ENCODE data around the gene RASSF1.
A peak's percentile ranks its signal among the peaks of the same experiment; 100 is the strongest.

Gene RASSF1

DNA sequence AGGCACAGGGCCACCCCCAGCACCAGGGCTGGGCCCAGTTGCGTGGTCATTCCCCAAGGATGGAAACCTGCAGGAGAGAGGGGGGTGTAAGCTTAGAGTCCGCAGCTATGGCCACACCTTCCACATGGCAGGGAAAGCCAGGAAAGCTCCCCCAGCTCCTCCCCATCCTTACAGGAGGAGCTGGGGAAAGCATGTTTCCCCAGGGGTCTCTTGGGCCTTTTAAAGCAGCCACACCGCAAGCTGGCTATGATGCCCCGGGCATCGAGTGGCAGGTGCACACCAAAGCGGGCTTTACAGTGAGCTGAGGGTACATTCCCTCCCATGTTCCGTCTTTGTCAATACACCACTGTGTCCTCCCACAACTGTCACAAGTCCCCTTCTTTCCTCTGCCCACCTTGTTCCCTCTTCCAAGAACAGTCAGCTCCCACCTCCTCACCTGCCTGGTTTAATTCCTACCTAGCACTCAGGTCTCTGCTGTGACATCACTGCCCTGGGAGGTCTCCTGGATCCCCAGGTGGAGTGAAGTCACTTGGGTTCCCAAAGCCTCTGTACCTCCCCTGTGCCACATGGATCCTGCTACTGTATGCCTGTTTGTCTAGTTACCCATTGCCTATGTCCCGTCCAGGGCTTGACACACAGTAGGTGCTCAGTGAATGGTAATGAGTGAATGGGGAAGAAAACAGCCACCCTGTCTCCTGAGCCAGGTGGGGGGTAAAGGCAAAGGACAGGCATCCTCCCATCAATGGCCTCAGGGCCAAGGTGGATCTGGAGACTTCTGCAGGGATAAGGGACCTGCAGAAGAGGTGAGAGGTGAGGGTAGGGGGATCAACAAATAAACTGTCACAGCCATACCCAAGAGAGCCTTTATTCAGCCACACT is 44.8 kb downstream of the RASSF1 start:
- Histone ChIP-seq H3K27me3 (replicated peaks; ENCODE audit: control insufficient read depth, insufficient read depth, low read length, poor library complexity, severe bottlenecking) (no peaks in the 10 kb centered on the region), H3K36me3 (ENCODE audit: control insufficient read depth, insufficient read depth, low read length) (no peaks in the 10 kb centered on the region), H3K27ac (ENCODE audit: insufficient read depth, low read length, poor library complexity, severe bottlenecking) (no peak overlapping the region), H3K4me1 (ENCODE audit: control insufficient read depth, insufficient read depth, low read length, poor library complexity, severe bottlenecking) (peaks cover 38% of the 10 kb centered on the region), H3K9me3 (ENCODE audit: control insufficient read depth, low read length) (no peaks in the 10 kb centered on the region), H3K4me3 (ENCODE audit: insufficient read depth, low read depth, low read length, poor library complexity, severe bottlenecking) (no peak overlapping the region)
- DNase-seq = no peak

DNA sequence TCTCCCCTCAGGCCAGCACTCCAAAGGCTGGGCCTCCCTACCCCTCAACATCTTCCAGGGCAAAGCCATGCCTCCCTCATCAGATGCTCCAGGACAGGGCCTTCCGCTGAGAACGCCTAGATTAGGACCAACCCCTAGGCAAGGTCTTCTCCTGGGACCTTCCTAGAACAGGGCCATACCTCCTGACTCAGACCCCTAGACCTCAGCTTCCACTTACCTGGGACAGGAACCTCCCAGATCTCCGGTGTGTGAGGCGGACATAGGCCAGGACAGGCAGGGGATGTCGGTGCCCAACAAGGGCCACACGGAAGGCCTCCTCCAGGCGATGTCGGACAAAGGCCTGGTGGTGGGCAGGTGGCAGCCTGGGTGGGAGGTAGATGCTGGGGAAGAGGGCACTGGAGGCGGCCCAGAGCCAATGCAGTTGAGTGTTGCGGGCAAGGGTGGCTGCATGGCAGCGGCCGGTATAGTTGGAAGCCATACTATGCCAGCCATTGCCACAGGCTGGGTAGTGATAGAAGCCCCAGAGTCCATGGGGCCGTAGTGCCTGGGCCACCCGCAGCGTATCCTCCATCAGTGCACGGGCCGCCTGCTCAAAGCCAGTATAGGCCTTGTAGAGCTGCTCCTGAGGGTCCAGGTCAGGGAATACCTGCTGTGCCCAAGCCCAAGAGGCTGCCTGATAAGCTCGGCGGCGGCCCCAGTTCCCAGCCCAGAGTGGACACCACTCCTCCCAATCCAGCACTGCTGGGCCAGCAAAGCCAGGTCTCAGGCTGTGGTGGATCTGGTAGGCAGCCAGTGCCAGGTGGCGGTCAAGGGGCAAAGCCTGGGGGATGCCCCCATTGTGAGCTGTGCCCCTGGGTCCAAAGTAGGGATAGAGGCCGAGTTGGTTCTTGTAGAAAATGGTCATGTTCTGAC is 45.9 kb downstream of the RASSF1 start:
- Histone ChIP-seq H3K36me3 (ENCODE audit: control insufficient read depth, insufficient read depth, low read length) (peaks cover 6% of the 10 kb centered on the region), H3K4me1 (ENCODE audit: control insufficient read depth, insufficient read depth, low read length, poor library complexity, severe bottlenecking) (peaks cover 30% of the 10 kb centered on the region)
- DNase-seq = no peak

DNA sequence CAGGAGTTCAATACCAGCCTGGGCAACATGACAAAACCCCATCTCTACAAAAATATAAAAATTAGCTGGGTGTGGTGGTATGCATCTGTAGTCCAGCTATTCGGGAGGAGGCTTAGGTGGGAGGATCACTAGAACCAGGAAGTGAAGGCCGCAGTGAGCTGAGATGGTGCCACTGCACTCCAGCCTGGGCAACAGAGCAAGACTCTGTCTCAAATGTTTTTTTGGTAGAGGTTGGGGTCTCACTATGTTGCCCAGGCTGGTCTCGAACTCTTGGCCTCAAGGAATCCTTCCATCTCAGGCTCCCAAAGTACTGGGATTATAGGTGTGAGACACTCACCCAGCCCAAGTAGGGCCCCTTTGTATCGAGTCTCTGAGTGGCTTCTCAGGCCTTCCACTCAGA is 46.5 kb downstream of the RASSF1 start:
- no peak for DNase-seq
- no peak overlapping the region for H3K4me3 ChIP-seq (ENCODE audit: insufficient read depth, low read depth, low read length, poor library complexity, severe bottlenecking)
- H3K36me3 ChIP-seq (ENCODE audit: control insufficient read depth, insufficient read depth, low read length) = peaks cover 13% of the 10 kb centered on the region
- H3K27ac ChIP-seq (ENCODE audit: insufficient read depth, low read length, poor library complexity, severe bottlenecking) = no peak overlapping the region
- H3K4me1 ChIP-seq (ENCODE audit: control insufficient read depth, insufficient read depth, low read length, poor library complexity, severe bottlenecking) = peaks cover 27% of the 10 kb centered on the region
- H3K9me3 ChIP-seq (ENCODE audit: control insufficient read depth, low read length) = no peaks in the 10 kb centered on the region
- H3K27me3 ChIP-seq (replicated peaks; ENCODE audit: control insufficient read depth, insufficient read depth, low read length, poor library complexity, severe bottlenecking) = no peaks in the 10 kb centered on the region

More for the DNA sequence above, 45.9 kb downstream of the RASSF1 start:
- no peaks in the 10 kb centered on the region for H3K9me3 ChIP-seq (ENCODE audit: control insufficient read depth, low read length)
- no peak overlapping the region for H3K4me3 ChIP-seq (ENCODE audit: insufficient read depth, low read depth, low read length, poor library complexity, severe bottlenecking)
- H3K27ac ChIP-seq (ENCODE audit: insufficient read depth, low read length, poor library complexity, severe bottlenecking) = no peak overlapping the region
- no peaks in the 10 kb centered on the region for H3K27me3 ChIP-seq (replicated peaks; ENCODE audit: control insufficient read depth, insufficient read depth, low read length, poor library complexity, severe bottlenecking)

DNA sequence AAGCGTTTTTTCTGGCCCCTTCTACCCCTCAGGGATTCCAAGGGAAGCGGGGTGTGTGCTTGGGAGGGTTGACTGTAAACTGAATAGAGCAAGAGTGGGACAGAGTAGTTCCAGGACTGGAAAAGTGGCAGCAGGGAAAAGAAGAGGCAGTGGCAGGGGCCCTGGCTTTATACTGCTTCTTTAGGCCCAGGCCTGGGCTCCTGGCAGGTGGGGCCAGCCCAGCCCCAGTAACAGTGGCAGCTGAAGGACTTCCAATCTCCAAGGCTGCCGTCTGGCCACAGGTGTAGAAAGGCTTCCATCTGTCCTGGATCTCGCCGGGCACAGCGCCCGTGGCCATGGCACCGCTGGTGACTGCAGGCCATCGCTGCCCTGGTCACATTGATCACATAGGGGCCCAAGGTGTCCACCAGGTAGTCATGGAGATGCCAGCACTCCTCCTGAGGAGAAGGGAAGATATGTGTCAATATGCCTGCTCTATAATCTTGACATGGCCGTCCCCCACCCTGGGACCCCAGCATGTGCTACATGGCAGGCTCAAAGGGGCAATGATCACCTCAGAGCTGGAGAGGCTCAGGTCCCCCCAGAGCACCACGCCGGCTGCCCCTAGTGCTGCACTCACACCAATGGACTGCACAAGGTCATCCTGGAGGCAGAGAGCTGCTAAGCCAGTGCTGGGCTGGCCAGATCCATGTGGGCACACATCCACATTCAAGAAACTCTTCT is 47.4 kb downstream of the RASSF1 start:
- H3K36me3 ChIP-seq (ENCODE audit: control insufficient read depth, insufficient read depth, low read length) = peaks cover 21% of the 10 kb centered on the region
- no peaks in the 10 kb centered on the region for H3K9me3 ChIP-seq (ENCODE audit: control insufficient read depth, low read length)
- H3K4me1 ChIP-seq (ENCODE audit: control insufficient read depth, insufficient read depth, low read length, poor library complexity, severe bottlenecking) = peaks cover 20% of the 10 kb centered on the region
- H3K27me3 ChIP-seq (replicated peaks; ENCODE audit: control insufficient read depth, insufficient read depth, low read length, poor library complexity, severe bottlenecking) = no peaks in the 10 kb centered on the region
- peak overlapping the region; percentile 76 for H3K27ac ChIP-seq (ENCODE audit: insufficient read depth, low read length, poor library complexity, severe bottlenecking)
- no peak for DNase-seq
- no peak overlapping the region for H3K4me3 ChIP-seq (ENCODE audit: insufficient read depth, low read depth, low read length, poor library complexity, severe bottlenecking)

DNA sequence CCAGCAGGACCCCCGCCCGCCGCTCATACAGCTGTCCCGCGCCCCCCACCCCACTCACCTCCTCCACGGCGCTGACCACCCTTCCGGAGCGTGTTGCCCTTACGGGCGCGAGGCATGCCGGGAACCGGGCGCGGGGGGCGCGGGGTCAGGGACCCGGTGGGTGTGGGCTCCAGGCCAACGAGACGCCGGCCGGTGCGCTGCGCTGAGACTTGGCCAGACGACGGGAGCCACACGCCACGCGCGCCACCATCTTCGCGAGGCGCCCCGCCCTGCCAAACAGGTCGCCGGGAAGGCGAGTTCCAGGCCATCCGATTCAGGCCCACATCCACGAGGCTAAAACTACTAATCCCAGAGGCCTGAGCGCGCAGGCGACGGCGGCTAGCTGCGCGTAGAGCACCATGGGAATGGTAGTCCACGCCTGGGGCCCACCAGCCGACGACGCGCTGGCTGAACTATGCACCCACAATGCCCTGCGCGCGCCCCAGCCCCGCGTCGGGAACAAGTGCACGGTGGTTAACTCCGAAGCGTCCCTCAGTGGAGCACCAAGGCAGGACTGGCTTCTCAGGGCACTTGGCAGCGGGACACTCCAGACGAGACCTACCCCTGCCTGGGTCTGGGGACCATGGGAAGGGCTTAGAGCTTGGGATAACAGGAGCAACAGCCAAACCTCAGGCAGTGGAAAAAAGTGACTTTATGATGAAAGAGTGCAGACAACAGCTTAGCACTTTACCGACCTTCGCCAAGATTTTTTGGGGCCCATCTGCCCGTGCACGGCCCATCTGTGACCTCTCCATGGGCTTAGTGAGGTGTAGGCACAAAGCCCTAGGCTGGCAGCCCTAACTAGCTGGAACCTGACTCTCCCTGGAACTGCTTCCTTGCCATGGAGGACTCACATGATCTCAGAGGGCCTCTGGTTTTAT is 48.2 kb downstream of the RASSF1 start, which contains the start of gene IFRD2:
TSS of gene IFRD2 (minus strand) at position 271 of the 920 bp plus-strand sequence. CDS start at position 116, 155 bp downstream.
- no peaks in the 10 kb centered on the region for H3K9me3 ChIP-seq (ENCODE audit: control insufficient read depth, low read length)
- H3K4me1 ChIP-seq (ENCODE audit: control insufficient read depth, insufficient read depth, low read length, poor library complexity, severe bottlenecking) = peaks cover 17% of the 10 kb centered on the region

DNA sequence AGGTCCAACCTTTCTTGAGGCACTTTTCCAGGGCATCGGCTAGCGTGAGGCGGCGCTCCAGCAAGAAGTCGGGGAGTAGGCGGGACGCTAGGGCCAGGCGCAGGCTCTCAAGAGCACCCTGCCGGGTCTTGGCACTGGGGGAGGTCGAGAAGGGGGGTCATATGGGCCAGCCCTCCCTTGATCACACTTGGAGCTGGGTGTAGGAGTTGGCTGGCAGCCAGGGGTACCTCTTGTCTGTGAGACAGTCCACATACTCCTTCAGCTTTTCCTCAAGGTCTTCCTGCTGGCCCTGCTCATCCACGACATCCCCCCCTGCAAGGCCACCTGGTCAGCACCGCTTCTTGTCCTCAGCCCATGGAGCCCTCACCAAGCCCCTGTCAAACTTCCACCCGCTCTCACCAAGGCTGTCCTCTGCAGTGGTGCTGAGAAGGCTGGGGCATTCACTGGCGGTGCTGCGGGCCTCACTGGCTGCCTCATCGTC is 50.4 kb downstream of the RASSF1 start:
- Histone ChIP-seq H3K9me3 (ENCODE audit: control insufficient read depth, low read length) (no peaks in the 10 kb centered on the region), H3K27ac (ENCODE audit: insufficient read depth, low read length, poor library complexity, severe bottlenecking) (no peak overlapping the region), H3K36me3 (ENCODE audit: control insufficient read depth, insufficient read depth, low read length) (peaks cover 31% of the 10 kb centered on the region), H3K4me3 (ENCODE audit: insufficient read depth, low read depth, low read length, poor library complexity, severe bottlenecking) (no peak overlapping the region), H3K27me3 (replicated peaks; ENCODE audit: control insufficient read depth, insufficient read depth, low read length, poor library complexity, severe bottlenecking) (no peaks in the 10 kb centered on the region), H3K4me1 (ENCODE audit: control insufficient read depth, insufficient read depth, low read length, poor library complexity, severe bottlenecking) (peaks cover 17% of the 10 kb centered on the region)
- no peak for DNase-seq

More for the DNA sequence above, 48.2 kb downstream of the RASSF1 start, which contains the start of gene IFRD2:
- DNase-seq = peak; percentile 88 to 94 (median 93)
- H3K27ac ChIP-seq (ENCODE audit: insufficient read depth, low read length, poor library complexity, severe bottlenecking) = peak within 1 kb of the TSS; percentile 76
- no peaks in the 10 kb centered on the region for H3K27me3 ChIP-seq (replicated peaks; ENCODE audit: control insufficient read depth, insufficient read depth, low read length, poor library complexity, severe bottlenecking)
- H3K36me3 ChIP-seq (ENCODE audit: control insufficient read depth, insufficient read depth, low read length) = peaks cover 29% of the 10 kb centered on the region
- H3K4me3 ChIP-seq (ENCODE audit: insufficient read depth, low read depth, low read length, poor library complexity, severe bottlenecking) = peak within 1 kb of the TSS; percentile 96

DNA sequence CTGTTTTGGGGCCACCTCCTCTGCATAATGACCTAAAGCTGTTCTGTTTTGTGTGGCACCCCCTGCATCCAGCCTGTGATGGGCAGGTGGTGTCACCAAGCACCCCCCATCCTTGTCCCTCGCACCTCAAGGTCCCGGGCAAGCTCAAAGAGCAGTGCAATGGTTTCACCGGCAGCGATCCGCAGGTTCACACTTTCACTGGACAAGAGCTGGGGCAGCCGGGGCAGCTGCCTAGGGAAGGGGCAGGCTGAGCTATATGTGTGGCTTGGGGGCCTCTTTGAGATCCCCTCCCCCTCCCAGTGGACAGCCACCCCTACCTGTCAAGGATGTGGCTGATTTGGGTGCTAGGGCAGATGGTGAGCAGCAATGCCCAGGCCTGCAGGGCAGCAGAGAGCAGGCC is 51.5 kb downstream of the RASSF1 start:
- peaks cover 31% of the 10 kb centered on the region for H3K36me3 ChIP-seq (ENCODE audit: control insufficient read depth, insufficient read depth, low read length)

DNA sequence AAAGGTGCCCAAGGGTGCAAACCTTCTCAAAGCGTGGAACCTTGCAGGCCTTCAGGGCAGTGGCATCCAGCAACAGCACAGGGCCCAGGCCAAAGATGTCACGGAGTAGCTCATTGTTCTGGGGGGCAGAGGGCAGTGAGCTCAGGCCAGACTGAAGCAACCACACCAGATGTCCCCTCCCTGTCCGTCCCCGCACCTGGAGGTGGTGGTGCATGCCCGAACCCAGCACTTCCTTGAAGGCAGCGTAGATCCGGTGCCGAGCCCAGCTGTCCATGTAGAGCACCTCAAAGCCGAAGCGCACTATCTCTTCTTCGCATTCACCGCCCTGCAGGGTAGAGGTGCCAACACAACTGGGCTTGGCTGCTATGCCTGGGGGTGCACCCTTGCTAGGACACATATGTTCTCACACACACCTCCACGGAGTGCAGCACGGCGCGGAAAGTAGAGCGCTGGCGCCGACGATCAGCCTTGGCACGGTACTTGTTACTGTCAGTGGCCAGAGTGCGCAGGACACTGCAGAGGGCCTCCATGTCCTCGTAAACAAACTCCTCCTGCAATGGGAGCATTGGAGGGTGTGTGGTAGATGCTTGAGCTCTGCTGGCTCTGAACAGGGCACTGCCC is 52.1 kb downstream of the RASSF1 start:
- H3K4me1 ChIP-seq (ENCODE audit: control insufficient read depth, insufficient read depth, low read length, poor library complexity, severe bottlenecking) = peaks cover 17% of the 10 kb centered on the region
- no peak for DNase-seq
- H3K27ac ChIP-seq (ENCODE audit: insufficient read depth, low read length, poor library complexity, severe bottlenecking) = no peak overlapping the region
- H3K27me3 ChIP-seq (replicated peaks; ENCODE audit: control insufficient read depth, insufficient read depth, low read length, poor library complexity, severe bottlenecking) = no peaks in the 10 kb centered on the region
- H3K9me3 ChIP-seq (ENCODE audit: control insufficient read depth, low read length) = no peaks in the 10 kb centered on the region
- no peak overlapping the region for H3K4me3 ChIP-seq (ENCODE audit: insufficient read depth, low read depth, low read length, poor library complexity, severe bottlenecking)
- peaks cover 31% of the 10 kb centered on the region for H3K36me3 ChIP-seq (ENCODE audit: control insufficient read depth, insufficient read depth, low read length)

More for the DNA sequence above, 51.5 kb downstream of the RASSF1 start:
- Histone ChIP-seq H3K9me3 (ENCODE audit: control insufficient read depth, low read length) (no peaks in the 10 kb centered on the region), H3K4me3 (ENCODE audit: insufficient read depth, low read depth, low read length, poor library complexity, severe bottlenecking) (no peak overlapping the region), H3K27me3 (replicated peaks; ENCODE audit: control insufficient read depth, insufficient read depth, low read length, poor library complexity, severe bottlenecking) (no peaks in the 10 kb centered on the region), H3K27ac (ENCODE audit: insufficient read depth, low read length, poor library complexity, severe bottlenecking) (no peak overlapping the region), H3K4me1 (ENCODE audit: control insufficient read depth, insufficient read depth, low read length, poor library complexity, severe bottlenecking) (peaks cover 17% of the 10 kb centered on the region)
- no peak for DNase-seq

Data from effector memory CD4-positive, alpha-beta T cell (primary cell).